NT2/D1 (cell line): ENCODE results near the gene UBN2.

Experiments used
- SUZ12 ChIP-seq: IDR thresholded peaks from 2 replicates; pipeline ENCODE4 v1.6.1; 2011; ENCODE audit not compliant: insufficient read length, insufficient read depth; ENCODE audit errors: extremely low read depth
- YY1 ChIP-seq: IDR thresholded peaks from 2 replicates; pipeline ENCODE4 v1.6.1; 2011; ENCODE audit not compliant: insufficient read length, insufficient read depth
- ZNF274 ChIP-seq: IDR thresholded peaks from 2 replicates; pipeline ENCODE4 v1.6.1; 2011; ENCODE audit warnings: mild to moderate bottlenecking, low read depth, low read length

DNA sequence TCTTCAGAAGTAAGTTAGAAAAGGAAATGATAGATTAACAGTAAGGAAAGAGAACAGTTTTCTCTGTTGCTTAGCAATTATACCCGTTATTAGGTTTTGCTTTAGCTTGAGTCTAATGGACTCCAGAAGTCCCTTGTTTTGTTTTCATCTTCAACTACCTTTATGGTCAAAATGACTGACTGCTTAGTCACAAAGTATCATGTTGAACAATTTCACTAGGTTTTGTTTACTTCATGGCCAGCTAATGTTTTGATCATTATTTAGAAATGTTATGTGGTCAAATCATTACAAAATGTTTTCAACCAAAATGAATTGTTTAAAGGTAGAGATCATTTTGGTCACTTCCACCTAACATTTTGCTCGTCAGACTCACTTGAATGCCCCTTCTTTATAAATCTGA is 1.9 kb downstream of the UBN2 start:
- no peak for TF ChIP-seq ZNF274
- no peak for TF ChIP-seq YY1
- TF ChIP-seq SUZ12: no peak
